Omental fat pad (tissue), 4 donors: ENCODE measurements around the gene NOX5. TPM values are rescaled to one million over a fixed set of nuclear protein-coding genes. Genes with fewer than 3 reads are reported as not detected.

Source experiments
- ATAC-seq: fragments of 150-250 bp; one replicate; pipeline ENCODE4 v1.9.1; 2016; ENCODE audit warnings: mild to moderate bottlenecking, moderate library complexity; ENCODE audit not compliant: low FRiP score
- DNase-seq: peaks from one replicate; pipeline ENCODE4 v3.0.0-alpha.2; 2019; ENCODE audit warnings: low spot score
- CTCF ChIP-seq, 3 donors: fragments of 450-650 bp; IDR thresholded peaks; one replicate each; pipeline ENCODE4 v1.5.1; 2016 to 2017; ENCODE audit warnings: antibody characterized with exemption in 3 of 3, mild to moderate bottlenecking in 3 of 3, moderate library complexity in 2 of 3
- total RNA-seq, 4 donors: library from RNA; depleted of rRNA; stranded (reverse); fragments of >200 nt; gene quantifications; one replicate each; pipeline ENCODE4 v1.1.0, GENCODE V29; 2016

Gene NOX5
- total RNA-seq, 4 donors from 2014 or later, result 0.28 to 0.56 (median 0.42) TPM

GRCh38 chr15:69036826-69037225, 22.3 kb downstream of the NOX5 start:
- no peak for ATAC-seq
- no peak for TF ChIP-seq CTCF (IDR thresholded peaks at IDR 0.05)
- DNase-seq, result no peak

GRCh38 chr15:69037482-69037881, 23.0 kb downstream of the NOX5 start:
- TF ChIP-seq CTCF (IDR thresholded peaks at IDR 0.05), result no peak
- no peak for DNase-seq
- no peak for ATAC-seq

DNA sequence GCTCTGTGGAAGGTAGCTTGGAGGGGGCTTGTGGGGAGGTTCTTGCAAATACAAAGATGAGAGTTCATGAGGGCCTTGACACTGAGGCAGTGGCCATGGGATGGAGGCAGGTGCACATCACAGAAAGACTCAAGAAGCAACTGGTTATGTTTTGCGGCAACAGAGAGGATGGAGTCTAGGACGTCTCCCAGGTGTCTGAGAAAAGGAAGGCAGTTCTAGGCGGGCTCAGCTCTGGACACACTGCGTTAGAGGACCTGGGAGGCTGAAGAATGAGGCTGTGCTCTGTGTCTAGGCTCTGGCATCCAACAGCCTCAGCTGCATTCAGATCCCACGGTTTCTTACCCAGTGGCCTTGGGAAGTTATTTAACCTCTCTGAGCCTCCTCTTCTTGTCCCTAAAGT, 23.5 kb downstream of the NOX5 start:
- DNase-seq, result no peak
- TF ChIP-seq CTCF (IDR thresholded peaks at IDR 0.05), result no peak
- ATAC-seq, result no peak

GRCh38 chr15:69038508-69038907, 24.0 kb downstream of the NOX5 start:
- TF ChIP-seq CTCF (IDR thresholded peaks at IDR 0.05), result no peak
- ATAC-seq, result no peak
- no peak for DNase-seq

DNA sequence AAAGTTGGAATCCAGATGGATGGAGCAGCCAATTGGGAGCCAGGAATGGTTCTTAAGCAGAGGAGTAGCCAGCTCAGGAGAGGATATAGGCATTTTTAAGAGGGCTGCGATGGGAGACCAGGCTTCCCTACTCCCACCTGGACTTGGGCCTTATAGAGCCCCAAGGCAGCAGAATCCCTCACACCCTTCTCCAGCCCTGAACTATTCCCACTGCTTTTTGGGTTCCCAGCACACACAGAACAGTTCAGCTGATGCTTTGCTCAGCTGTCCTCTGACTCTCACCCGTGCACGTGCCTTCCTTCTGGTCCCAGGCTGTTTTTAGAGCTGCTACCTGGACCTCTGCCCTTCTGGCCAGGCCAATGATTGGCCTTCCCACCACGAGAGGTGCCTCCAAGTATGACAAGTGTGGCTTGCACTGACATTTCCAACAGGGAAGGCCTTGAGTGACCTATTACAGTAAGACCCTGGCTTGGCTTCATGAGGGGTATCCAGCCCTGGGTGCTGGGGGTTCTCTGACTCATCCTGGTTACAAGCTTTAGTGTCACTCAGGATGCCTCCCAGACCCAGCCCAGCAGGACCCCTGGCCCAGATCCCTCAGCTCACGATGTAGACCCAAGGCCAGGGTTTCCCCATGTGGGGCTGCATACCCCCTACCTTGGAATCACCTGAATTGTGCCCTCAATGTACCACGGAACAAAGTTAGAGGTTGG, 25.2 kb downstream of the NOX5 start:
- TF ChIP-seq CTCF (IDR thresholded peaks at IDR 0.05), result no peak
- DNase-seq, result no peak

GRCh38 chr15:69042531-69042930, 28.0 kb downstream of the NOX5 start:
- no peak for ATAC-seq
- DNase-seq, result no peak
- TF ChIP-seq CTCF (IDR thresholded peaks at IDR 0.05), result no peak

More for the DNA sequence above, 25.2 kb downstream of the NOX5 start:
- no peak for ATAC-seq

GRCh38 chr15:69045802-69046201, 31.3 kb downstream of the NOX5 start:
- ATAC-seq (no peak), DNase-seq (no peak)
- TF ChIP-seq CTCF (IDR thresholded peaks at IDR 0.05), result no peak
